Uterus (tissue), 4 donors: Measurements from ENCODE around the gene TRAF6. TPM values are rescaled to one million over a fixed set of nuclear protein-coding genes. Genes with fewer than 3 reads are reported as not detected.

Experiments
- DNase-seq, 2 donors: peaks; one replicate each; pipeline ENCODE4 v3.0.0-alpha.2; 2019 to 2020
- H3K27ac ChIP-seq, 2 donors: fragments of 200-600 bp; sonication (generic); 1 replicate in 1 of 2; 2 replicates in 1 of 2; pipeline ENCODE4 v1.5.1; 2016 to 2018
- H3K27me3 ChIP-seq, 2 donors: fragments of 200-600 bp; sonication (generic); one replicate each; pipeline ENCODE4 v1.5.1; 2018 to 2019; ENCODE audit warnings: control low read depth in 1 of 2
- H3K36me3 ChIP-seq, 2 donors: fragments of 200-600 bp; sonication (generic); one replicate each; pipeline ENCODE4 v1.5.1; 2019; ENCODE audit warnings: control low read depth in 1 of 2
- H3K4me1 ChIP-seq, 2 donors: fragments of 200-600 bp; sonication (generic); one replicate each; pipeline ENCODE4 v1.5.1; 2018 to 2019; ENCODE audit warnings: control low read depth in 1 of 2
- H3K4me3 ChIP-seq, 2 donors: fragments of 200-600 bp; sonication (generic); 1 replicate in 1 of 2; 2 replicates in 1 of 2; pipeline ENCODE4 v1.5.1; 2018 to 2019; ENCODE audit warnings: mild to moderate bottlenecking in 1 of 2
- H3K9me3 ChIP-seq, 2 donors: fragments of 200-600 bp; sonication (generic); one replicate each; pipeline ENCODE4 v1.5.1; 2019; ENCODE audit warnings: control low read depth in 1 of 2
- CTCF ChIP-seq, 4 experiments: fragments of 200-600 bp in 2 of 4; fragments of 450-650 bp in 2 of 4; sonication (generic) in 2 of 4; IDR thresholded peaks; one replicate each; pipeline ENCODE4 v1.5.1; 2016 to 2019; ENCODE audit warnings: antibody characterized with exemption in 4 of 4, mild to moderate bottlenecking in 2 of 4, moderate library complexity in 1 of 4
- POLR2A ChIP-seq, 2 donors: fragments of 450-650 bp; IDR thresholded peaks; one replicate each; pipeline ENCODE4 v1.6.1; 2016; ENCODE audit warnings: antibody characterized with exemption in 2 of 2, mild to moderate bottlenecking in 1 of 2, moderate library complexity in 1 of 2
- intact Hi-C: fragments of 100-400 bp; cut with DNase I; formaldehyde crosslinking; loops from one replicate; pipeline ENCODE4 v1.15.1; 2023; ENCODE audit warnings: low total_unique reads
- total RNA-seq, 4 donors: library from RNA; depleted of rRNA in 3 of 4; stranded (reverse); fragments of >200 nt in 3 of 4; gene quantifications; one replicate each; pipeline versions ENCODE4 v1.1.0 to v1.2.4, GENCODE V29; 2014 to 2023
- donor health status: DM: yes; HTN: yes; CAD: no.

TRAF6 gene
- total RNA-seq, 4 donors from 2014 or later: 5.1 to 22.6 (median 16.2) TPM

DNA sequence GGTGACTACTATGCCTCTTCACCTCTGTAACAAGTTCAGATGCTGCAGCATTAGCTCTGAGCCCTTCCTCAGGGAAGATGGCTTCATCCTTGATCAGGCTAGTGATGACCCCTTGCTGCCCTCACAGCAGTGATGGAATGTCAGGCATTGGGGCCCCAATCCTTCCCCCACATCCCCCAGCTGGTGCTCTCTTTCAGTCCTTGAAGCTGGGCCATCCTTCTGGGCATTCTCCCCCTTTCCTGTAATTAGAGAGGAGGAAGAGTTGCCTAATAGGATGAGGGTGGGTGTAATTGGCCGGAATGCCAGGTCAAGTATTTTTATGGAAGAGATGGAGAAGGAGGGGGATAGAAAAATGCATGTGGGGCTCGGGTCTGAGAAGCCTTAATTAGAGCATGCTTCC, 62.6 kb downstream of the TRAF6 start:
- no peak for DNase-seq
- TF ChIP-seq POLR2A (IDR thresholded peaks at IDR 0.05) (no peak), CTCF (IDR thresholded peaks at IDR 0.05) (no peak)
- no peak overlapping the region for H3K4me3 ChIP-seq
- intact Hi-C loops: no loop called here
- no peaks in the 10 kb centered on the region for H3K36me3 ChIP-seq
- no peaks in the 10 kb centered on the region for H3K4me1 ChIP-seq
- no peaks in the 10 kb centered on the region for H3K9me3 ChIP-seq
- no peaks in the 10 kb centered on the region for H3K27me3 ChIP-seq
- no peak overlapping the region for H3K27ac ChIP-seq

GRCh38 chr11:36446135-36446534, 63.9 kb downstream of the TRAF6 start:
- Histone ChIP-seq H3K4me1 (no peaks in the 10 kb centered on the region), H3K9me3 (peaks cover 0 to 7% of the 10 kb centered on the region in 2 donors), H3K27me3 (no peaks in the 10 kb centered on the region), H3K4me3 (no peak overlapping the region), H3K27ac (no peak overlapping the region), H3K36me3 (no peaks in the 10 kb centered on the region)
- intact Hi-C loops: no loop called here
- DNase-seq: no peak
- TF ChIP-seq POLR2A (IDR thresholded peaks at IDR 0.05) (no peak), CTCF (IDR thresholded peaks at IDR 0.05) (no peak)

- H3K9me3 ChIP-seq: peaks cover 0 to 7% of the 10 kb centered on the region in 2 donors
- H3K36me3 ChIP-seq: no peaks in the 10 kb centered on the region
- H3K27ac ChIP-seq: no peak overlapping the region
- no peaks in the 10 kb centered on the region for H3K27me3 ChIP-seq
- TF ChIP-seq CTCF (IDR thresholded peaks at IDR 0.05): no peak
- no peak for TF ChIP-seq POLR2A (IDR thresholded peaks at IDR 0.05)
- no peaks in the 10 kb centered on the region for H3K4me1 ChIP-seq
- no peak overlapping the region for H3K4me3 ChIP-seq
- DNase-seq: no peak
- intact Hi-C loops: no loop called here
Observed at GRCh38 chr11:36443661-36444060, 66.4 kb downstream of the TRAF6 start.

DNA sequence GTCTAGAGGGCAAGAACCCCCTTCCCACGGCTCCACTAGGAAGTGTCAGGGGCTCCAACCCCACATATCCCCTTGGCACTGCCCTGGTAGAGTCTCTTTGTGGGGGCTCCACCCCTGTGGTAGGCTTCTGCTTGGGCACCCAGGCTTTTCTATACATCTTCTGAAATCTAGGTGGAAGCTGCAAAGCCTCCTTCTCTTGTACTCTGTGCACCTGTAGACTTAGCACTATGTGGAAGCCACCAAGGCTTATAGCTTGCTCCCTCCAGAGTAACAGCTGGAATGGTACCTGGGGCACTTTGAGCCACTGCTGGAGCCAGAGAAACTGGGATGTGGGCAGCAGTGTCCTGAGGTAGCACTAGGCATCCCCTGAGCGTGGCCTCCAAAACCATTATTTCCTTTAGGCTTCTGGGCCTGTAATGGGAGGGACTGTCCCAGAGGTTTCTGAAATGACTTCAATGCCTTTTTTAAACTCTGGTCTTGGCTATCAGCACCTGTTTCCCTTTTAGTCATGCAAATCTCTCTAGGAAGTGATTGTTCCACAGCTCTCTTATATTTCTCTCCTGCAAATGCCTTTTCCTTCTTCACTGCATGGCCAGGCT, 68.4 kb downstream of the TRAF6 start:
- H3K4me3 ChIP-seq: no peak overlapping the region
- TF ChIP-seq POLR2A (IDR thresholded peaks at IDR 0.05) (no peak), CTCF (IDR thresholded peaks at IDR 0.05) (no peak)
- no peaks in the 10 kb centered on the region for H3K36me3 ChIP-seq
- no peak overlapping the region for H3K27ac ChIP-seq
- intact Hi-C loops: no loop called here
- DNase-seq: no peak
- H3K4me1 ChIP-seq: no peaks in the 10 kb centered on the region
- peaks cover 0 to 7% of the 10 kb centered on the region in 2 donors for H3K9me3 ChIP-seq
- H3K27me3 ChIP-seq: no peaks in the 10 kb centered on the region

DNA sequence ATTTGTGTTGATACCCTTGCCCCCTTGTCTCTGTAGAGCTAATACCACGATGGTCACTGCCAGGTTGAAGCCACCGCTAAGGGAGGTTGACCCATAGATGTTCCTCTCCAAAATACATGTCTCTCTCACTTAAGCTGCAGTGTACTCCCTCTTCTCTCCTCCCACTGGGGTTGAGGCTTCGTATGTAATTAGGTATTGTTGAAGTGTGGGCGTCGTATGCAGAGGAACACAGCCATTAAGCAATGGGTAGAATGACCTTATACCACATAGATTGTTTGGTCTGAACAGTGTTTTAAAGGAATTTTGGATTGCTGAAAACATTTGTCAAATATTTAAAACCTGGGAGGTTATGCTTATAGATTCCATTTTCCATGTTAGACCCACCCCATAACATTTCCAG, 71.9 kb downstream of the TRAF6 start:
- DNase-seq: no peak
- intact Hi-C loops: no loop called here
- TF ChIP-seq POLR2A (IDR thresholded peaks at IDR 0.05) (no peak), CTCF (IDR thresholded peaks at IDR 0.05) (no peak)

More for the DNA sequence above, 71.9 kb downstream of the TRAF6 start:
- no peaks in the 10 kb centered on the region for H3K27me3 ChIP-seq
- H3K9me3 ChIP-seq: peaks cover 0 to 7% of the 10 kb centered on the region in 2 donors
- no peak overlapping the region for H3K27ac ChIP-seq
- no peaks in the 10 kb centered on the region for H3K4me1 ChIP-seq
- H3K36me3 ChIP-seq: no peaks in the 10 kb centered on the region
- H3K4me3 ChIP-seq: no peak overlapping the region
